HG02943 (cell line): ENCODE measurements around the gene OSM.

Experiments used
- ATAC-seq: cut with Tn5 transposase; IDR thresholded peaks from one replicate; pipeline ENCODE4 v1.9.1; 2021; ENCODE audit warnings: mild to moderate bottlenecking, low read depth, moderate library complexity; ENCODE audit not compliant: unreplicated experiment

OSM gene

DNA sequence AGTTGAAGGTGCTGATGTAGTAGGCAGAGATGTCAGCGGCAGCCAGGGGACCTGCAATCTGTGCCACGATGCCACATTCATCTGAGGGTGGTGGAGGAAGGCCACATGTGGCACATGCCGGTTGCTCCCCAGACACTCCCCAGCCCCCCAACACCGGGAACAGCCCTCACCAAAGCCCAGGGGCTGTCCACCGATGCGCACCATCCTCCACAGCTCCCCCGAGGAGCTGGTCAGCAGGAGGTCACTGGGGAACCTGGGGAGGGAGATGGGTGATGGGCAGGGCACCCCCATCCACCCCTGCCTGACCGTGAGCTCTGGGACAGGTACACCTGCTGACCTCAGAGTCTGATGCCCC, 19.2 kb upstream of the OSM start:
- ATAC-seq = no peak

DNA sequence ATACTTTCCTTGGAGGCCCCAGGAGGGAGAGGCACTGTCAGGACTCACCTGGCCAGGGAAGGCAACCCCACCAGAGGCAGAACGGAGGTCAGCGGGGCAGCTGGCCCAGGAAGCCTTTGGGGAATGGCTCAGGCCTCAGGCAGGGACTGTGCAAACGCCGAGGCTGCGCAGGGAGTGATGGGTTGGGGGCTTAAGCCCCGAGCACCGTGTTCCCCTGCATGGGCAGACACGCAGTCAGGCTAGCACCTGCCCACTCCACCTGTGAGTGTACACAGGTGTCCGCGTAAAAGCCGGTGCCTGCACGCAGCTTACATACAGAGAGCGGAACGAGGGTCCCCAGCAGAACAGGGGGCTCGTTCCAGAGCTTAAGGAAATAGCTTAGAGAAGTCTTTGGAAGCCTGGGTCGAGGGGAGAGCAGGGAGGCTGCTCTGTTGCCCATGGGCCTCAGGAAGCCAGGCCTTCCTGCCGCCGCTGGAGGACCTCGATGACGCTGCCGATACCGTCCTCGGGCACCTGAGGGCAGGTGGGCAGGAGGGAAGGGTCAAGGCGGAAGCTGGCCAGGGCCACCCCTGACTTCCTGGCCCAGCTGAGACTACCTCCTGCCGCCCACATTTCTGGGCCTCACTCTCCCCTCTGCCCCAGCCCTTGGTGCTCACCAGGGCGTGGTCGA, 18.7 kb upstream of the OSM start:
- no peak for ATAC-seq

DNA sequence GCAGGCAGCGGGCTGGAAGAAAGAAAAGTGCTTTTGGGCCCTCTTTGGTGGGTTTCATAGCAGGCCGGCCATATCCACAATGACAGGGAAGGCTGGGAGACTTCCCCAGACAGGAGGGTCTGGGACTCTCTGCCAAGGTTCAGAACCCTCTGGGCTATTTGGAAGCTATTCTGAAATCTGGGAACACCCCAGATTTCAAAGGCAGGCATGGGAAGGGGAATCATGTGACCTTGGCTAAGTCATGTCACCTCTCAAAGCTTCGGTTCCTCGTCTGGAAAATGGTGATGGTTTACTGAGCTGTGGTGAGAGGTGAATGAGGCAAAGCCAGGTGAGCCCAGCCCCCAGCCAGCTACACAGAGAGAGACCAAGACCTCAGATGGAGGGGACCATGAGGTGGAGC, 18.0 kb upstream of the OSM start:
- ATAC-seq = no peak

DNA sequence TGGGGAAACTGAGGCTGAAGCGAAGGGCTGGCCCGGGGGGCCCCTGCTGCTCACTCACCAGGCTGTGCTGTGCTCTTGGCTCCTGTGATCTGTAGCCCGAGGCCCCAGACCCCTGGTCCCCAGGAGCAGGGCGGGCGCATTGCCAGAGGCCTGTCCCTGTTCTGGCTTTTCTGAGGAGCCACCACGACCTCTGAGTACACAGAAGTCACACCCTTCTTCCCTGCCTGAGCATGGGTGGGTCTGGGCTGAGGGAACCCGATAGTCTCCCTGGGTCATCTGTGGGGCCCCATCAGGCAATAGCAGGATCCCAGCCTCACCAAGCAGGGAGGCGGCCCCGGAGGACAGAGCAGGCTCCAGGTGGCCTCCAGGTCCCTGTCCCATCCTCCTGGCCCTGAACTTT, 17.5 kb upstream of the OSM start:
- ATAC-seq = no peak

DNA sequence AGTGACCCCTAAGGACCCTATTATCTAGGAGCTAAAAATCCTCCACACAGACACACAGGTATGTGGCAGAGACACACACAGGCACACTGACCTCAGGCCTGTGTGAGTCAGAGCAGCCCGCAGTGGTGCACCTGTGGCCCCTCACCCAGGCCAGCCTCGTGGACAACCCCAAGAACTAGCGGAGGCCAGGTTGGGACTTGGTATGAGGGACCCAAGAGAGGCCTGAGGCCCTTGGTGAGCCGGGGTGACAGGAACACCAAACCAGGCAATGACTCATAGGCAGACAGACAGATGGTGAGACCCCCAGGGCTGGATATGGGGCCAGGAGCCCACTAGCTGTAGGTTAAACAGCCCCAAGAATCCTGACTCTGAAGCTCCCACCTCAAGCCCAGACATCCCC, 16.7 kb upstream of the OSM start:
- no peak for ATAC-seq

DNA sequence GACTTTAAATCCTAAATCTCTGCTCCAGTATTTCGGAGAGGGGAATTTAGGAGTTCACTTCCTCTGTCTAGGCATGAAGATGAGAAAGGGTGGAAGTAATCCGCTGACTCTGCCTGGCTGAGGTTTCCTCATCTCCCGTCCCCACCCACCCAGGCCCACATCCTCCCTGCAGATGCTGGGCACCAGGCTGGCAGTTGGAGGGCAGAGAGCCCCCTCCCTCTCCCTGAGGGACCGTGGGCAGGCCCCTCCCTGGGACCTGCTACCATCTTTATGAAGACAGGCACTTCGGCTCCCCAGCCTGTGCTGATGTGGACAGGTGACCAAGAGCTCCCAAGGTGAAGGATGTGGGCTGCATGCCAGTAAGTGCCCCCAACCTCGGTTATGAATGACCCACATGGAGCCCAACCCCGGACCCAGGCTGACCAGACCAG, 16.0 kb upstream of the OSM start:
- ATAC-seq = no peak

DNA sequence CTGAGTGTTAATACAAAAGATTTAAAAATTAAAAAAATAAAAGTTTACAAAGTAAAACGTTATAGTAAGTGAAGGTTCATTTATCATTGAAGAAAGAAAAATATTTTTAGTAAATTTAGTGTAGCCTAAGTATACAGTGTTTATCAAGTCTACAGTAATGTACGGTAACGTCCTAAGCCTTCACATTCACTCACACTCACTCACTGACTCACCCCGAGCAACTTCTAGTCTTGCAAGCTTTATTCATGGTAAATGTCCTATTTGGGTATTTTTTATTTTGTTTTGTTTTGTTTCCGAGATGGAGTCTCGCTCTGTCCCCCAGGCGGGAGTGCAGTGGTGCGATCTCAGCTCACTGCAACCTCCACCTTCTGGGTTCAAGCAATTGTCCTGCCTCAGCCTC, 13.9 kb upstream of the OSM start:
- no peak for ATAC-seq

DNA sequence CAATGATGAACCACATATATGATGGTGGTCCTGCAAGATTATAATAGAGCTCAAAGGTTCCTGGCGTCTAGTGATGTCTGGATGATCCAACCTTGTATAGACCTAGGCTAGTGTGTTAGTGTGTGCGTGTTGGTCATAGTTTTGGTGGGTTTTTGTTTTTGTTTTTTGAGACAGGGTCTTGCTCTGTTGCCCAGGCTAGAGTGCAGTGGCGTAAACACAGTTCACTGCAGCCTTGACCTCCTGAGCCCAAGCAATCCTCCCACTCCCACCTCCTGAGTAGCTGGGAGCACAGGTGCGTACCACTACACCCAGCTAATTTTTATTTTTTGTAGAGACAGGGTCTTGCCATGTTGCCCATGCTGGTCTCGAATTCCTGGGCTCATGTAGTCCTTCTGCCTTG, 13.3 kb upstream of the OSM start:
- no peak for ATAC-seq

DNA sequence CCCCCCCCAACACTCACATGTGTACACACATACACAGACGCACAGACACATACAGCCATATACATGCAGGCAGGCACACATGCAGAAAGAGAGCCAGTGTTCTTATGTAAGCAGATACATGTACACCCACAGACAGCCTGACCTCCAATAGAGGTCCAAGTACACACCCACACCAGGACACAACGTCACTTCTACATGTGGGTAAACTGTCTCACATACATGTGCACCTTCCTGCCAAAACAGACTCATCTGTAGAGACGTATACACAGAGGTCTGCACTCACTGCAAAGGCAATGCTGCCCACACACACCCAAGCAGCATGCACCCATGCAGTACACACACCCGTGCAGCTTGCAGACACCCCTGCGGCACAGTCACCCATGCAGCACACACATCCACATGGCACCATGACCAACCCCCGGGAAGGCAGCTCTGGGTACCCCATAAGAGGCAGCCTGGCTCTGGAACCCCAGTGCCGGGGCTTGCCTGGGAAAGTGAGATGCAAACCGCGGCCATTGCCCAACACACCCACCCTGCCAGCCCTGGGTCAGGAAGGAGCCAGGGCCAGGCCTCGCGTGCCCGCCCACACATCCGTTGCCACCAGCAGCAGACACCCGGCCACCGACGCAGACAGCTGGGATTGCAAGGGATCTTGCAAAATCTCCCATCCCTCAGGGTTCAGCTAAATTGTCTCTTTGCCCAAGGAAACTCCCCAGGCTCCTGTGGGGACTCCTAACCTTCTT, 12.6 kb upstream of the OSM start:
- no peak for ATAC-seq

DNA sequence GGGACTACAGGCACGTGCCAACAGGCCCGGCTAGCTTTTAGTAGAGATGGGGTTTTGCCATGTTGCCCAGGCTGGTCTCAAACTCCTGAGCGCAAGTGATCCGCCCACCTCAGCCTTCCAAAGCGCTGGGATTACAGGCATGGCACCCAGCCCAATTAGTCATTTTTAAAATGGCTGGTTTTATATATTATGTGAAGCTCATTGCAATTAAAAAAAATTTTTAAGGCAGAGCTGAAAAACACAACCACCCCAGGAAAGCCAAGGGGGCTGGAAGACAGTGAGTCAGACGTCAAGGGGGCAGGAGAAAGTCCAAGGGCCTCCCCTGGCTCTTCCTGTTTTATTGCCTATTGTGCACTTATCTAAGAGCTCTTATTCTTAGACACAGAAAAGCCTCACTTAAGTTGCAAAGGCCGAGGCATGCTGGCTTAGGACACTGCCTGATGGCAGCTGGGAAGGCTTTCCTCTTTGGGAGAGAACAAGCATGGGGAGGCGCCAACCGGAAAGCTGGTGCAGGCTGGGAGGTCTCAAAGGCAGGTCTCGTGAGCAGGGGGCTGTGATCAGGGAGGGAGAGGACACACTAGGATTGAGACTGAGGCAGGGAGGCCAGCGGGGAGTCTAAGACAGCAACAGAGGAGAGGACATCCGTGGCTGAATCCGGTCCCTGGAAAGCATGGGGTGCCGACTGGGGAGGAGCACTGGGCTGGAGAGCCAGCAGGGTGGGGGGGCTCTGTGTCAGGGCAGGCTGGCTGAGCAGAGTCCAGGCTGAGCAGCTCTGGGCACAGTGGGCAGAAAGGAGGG, 11.1 kb upstream of the OSM start:
- no peak for ATAC-seq

DNA sequence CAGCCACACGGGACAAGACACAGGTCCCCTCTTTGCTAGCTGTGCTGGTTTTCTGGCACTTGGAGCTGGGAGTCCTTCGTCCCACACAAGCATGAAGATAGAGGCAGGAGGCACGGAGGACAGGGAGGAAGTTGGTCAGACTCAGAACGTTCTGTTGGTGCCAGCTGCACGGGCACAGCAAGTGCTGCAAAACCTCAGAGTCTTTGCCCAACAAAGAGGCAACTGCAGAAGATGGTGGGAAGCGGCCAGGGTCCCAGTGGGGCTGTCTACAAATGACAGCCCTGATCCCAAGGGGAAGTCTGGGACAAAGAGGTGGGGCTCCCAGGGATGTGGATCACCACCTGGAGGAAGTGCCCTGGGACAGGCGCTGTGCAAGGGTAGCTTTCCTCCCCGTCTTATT, 9.4 kb upstream of the OSM start:
- ATAC-seq = no peak

DNA sequence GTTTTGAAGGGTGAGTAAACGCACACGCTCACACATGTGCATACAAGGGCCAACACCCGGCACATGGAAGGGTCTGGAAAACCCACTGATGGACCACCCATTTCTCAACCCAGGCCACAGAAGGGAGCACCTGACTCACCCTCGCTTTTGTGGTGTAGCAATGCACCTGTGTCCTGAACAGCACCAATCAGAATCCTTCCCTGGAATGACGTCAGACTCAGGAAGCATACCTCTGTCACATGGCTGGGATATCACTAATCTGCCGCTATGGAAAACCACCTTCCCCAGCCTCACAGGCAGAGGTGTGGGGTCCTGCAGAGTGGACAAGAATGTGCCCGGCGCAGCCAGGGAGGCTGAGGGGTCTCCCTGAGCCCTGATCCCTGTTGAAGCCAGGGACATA, 9.0 kb upstream of the OSM start:
- ATAC-seq = no peak

DNA sequence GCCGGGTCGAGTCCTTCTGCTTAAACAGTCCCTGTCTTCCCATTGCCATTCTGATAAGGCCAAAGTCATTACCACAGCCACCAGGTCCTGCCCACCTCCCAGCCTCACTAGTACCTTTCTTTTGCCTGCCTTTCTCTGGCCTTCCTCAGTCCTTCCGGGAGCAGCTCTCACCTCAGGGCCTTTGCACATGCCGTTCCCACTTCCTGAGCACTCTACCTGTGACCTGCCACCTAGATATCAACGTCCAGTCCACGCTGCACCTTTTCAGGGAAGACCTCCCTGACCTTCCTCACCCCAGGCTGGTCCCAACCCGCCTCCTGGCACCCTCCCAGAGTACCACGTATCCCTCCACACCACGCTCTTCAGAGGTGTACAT, 7.8 kb upstream of the OSM start:
- no peak for ATAC-seq

DNA sequence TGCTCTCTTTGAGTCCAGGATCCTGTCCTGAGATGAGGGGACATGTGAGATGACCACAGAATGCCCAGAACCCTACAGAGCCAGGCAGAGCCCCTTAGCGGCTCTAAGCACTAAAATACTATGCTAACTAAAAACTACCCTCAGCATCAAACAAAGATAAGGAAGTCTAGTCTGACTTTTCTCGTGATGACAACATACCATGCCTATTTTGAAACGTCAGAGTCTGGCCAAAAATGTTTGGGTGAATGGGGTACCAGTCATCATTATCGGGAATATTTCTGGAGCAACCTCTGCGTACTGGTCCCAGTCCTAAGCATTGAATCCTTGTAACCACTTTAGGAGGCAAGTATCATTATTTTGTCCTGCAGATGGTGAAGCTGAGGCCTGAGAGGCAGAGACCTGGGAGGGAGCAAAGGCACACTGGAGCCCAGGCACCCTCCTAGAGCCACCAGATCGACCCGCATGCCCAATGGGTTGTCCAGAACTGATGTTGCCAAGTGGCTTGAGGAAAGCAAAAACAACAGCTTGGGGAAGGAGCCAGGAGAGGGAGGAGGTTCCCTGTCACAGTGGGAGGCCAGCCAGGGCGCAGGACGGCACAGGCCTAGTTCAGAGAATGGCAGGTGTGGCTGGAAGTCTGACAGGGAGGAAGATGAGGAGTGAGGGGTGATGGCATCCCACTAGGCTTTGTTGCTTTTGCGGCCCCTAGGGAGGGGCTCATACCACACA, 7.2 kb upstream of the OSM start:
- no peak for ATAC-seq

DNA sequence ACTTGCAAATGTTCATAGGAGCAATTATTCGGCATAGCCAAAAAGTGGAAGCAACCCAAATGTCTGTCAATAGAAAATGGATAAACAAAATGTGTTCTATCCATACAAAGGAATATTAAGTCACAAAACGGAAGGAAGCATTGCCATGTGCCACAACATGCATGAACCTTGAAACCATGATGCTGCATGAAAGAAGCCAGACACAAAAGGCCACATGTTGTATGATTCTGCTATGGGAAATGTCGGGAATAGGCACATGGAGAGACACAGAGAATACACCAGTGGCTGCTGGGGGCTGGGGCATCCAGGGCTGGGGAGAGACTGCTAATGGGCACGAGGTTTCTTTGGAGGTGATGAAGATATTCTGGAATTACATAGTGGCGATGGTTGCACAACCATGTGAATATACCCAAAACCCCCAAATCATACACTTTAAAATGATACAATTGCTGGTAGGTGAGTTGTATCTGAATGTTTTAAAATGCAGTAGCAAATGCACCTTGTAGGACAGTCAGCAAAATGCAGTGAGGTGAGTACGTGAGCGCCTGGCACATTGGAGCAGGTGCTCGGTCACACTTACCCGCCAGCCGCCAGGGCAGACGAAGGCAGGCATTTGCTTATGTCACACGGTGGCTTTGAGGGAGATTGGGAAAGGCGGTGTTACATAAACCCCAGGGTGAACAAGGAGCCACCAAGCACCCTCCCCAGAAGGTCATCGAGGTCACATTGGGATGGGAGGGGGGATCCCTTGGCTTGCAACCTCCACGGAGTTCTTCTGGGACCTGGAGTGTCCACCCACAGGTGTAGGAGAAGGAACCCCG, 6.3 kb upstream of the OSM start:
- no peak for ATAC-seq

DNA sequence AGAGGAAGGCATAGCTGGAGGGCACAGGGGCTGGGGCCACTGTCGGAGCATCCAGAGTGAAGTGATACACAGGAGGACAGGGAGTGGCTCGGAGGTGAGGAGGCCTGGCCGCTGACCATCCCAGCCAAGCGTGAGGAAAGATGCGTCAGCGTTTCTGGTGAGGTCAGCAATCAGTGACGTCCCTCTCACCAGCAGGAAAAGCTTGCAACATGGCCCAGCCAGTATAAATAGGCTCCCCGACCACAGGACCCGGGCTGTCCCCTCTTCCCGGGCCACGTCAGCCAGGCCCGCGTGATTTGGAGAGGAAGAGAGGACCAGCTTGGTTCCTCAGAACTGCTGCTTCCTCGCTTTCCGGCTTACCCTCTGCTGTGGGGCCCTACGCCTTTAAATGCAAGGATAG, 4.2 kb upstream of the OSM start:
- no peak for ATAC-seq

DNA sequence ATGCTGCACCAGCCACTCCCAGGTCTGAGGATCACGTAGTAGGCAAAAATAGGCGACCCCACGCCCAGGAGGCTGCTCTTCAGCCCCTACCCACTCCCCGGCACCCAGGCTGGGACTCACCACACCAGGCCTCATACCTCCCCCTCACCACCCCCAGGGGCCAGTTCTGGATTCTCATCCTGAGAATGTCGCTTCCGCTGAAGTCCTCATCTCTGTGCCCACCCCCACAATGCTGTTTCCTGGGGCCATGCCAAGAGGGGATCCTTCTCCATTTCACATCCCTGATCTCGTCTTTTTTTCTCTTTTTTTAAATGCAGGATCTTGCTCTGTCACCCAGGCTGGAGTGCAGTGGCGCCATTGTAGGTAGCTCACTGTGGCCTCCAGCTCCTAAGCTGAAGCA, 1.7 kb upstream of the OSM start:
- no peak for ATAC-seq

DNA sequence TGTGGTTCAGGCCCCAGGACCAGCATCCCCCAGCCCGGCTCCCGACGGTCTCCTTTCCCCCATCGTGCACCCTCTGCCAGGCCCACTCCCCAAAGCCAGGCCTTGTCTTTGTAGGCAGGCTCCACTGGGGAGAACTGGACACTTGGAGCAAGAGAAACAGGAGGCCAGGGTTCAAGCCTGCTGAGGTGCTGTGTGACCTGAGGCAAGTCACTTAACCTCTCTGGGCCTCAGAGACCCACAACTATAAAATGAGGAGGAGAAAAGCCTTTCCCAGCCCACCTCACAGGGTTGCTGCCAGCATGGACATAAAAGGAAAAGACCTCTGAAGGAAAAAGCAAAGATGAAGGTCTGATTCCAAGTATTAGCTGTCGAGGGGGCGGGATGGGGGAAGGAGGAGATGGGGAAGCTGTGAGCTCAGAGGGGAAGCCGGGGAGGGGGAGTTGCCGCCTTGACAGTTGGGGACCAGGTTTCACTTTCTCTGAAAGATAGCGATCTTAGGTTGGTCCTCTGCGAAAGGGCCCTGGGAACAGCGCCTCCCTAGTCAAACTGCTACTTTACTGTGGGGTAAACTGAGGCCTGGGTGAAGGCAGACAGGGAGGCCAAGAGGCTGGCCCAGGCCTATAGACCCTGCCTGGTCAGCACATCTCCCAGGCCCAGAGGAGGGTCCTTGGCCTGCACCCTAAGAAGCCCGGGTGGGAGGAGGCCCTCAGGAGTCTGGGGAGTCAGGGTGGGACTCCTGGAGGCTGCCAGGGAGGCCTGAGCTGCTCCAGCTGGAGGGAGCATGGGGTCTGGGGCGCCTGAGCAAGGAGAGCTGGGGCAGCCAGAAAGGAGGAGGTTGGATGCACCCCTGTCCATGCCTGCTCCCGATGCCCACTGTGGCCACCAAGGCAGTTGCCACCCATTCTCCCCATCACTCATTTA, 991 bp upstream of the OSM start:
- no peak for ATAC-seq

DNA sequence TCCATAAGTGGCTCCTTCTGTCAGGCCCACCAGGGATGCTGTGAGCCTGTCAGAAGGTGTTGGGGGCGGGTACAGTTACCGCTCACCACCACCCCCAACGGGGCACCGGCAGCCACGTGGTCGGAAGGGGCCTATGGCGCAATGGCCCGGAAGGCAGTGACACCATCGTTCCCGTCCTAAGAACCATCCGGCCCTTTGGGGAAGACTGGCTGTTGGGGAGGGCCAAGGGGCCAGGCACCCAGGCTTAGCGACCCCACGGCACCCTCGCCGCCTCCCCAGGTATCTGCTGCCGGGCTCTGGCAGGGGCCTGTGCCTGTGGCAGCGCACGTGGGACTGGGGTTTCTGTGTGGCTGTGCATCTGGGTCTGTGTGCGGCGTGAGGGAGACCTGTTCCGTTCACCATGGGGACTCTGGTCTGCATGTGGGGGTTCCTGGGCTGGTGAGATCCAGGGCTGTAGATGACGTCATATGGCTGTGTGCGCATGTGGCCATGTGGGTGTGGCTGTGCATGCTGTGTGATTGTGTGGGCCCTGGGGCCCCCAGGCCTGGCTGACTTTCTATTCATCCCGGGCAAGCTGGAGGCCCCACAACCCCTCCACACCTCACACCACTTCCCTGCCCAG, 717 bp downstream of the OSM start:
- ATAC-seq = peak; percentile 50
